Hypothalamus (tissue), 51 donors: ENCODE measurements around the gene LMOD1.
"Not testable (repeated sequence)": the region's sequence is repeated elsewhere in the genome, so short reads cannot be mapped to it uniquely, and the experiment has no call there.

Source experiments
- DNase-seq, 51 donors: peaks; one replicate each; lab custom pipeline; 2025; lab: John Stamatoyannopoulos, UW

The LMOD1 gene

GRCh38 chr1:201946224-201946908 lies at the start of gene LMOD1:
TSS of gene LMOD1 (minus strand) at chr1:201946548. CDS start at chr1:201946340, 208 bp downstream.
- DNase-seq = peak in 45 of 51 donors; percentile 6 to 76 (median 46)

- no peak for DNase-seq
These were observed 44.1 kb upstream of the LMOD1 start for GRCh38 chr1:201990427-201990826.

GRCh38 chr1:201989354-201990128 lies 43.2 kb upstream of the LMOD1 start:
- DNase-seq = no peak

- no peak for DNase-seq
These were observed 42.3 kb upstream of the LMOD1 start for GRCh38 chr1:201988601-201989000.

GRCh38 chr1:201985355-201985754 lies 39.0 kb upstream of the LMOD1 start:
- no peak for DNase-seq

GRCh38 chr1:201984446-201984845 lies 38.1 kb upstream of the LMOD1 start:
- DNase-seq = no peak

- DNase-seq = peak in 1 of 51 donors; percentile 54
These were observed 37.0 kb upstream of the LMOD1 start for GRCh38 chr1:201983380-201983805.

GRCh38 chr1:201982623-201983379 lies 36.5 kb upstream of the LMOD1 start, which contains the start of gene RNPEP:
TSS of gene RNPEP (plus strand) at chr1:201982648. CDS start at chr1:201982667, 19 bp downstream.
- peak in 41 of 51 donors; percentile 18 to 76 (median 42) for DNase-seq

GRCh38 chr1:201982082-201982622 lies 35.8 kb upstream of the LMOD1 start:
- peak in 30 of 51 donors; percentile 21 to 75 (median 58) for DNase-seq

GRCh38 chr1:201970334-201971159 lies 24.2 kb upstream of the LMOD1 start:
- peak in 1 of 51 donors; percentile 34 for DNase-seq

GRCh38 chr1:201968202-201968925 lies 22.0 kb upstream of the LMOD1 start:
- DNase-seq = no peak

GRCh38 chr1:201966171-201966570 lies 19.8 kb upstream of the LMOD1 start:
- DNase-seq = no peak

- DNase-seq = no peak
These were observed 17.9 kb upstream of the LMOD1 start for GRCh38 chr1:201964261-201964660.

- DNase-seq = not testable (repeated sequence)
These were observed 16.0 kb upstream of the LMOD1 start for GRCh38 chr1:201962382-201962781.

GRCh38 chr1:201958348-201958747 lies 12.0 kb upstream of the LMOD1 start:
- no peak for DNase-seq

GRCh38 chr1:201955729-201956143 lies 9.4 kb upstream of the LMOD1 start:
- no peak for DNase-seq

- peak; percentile 61 to 98 (median 95) for DNase-seq
These were observed 8.8 kb upstream of the LMOD1 start, which contains the start of gene TIMM17A for GRCh38 chr1:201955009-201955728. TSS of gene TIMM17A (plus strand) at chr1:201955503. CDS start at chr1:201955527, 24 bp downstream.
